ENCODE data around the gene NCKAP5.

GRCh38 chr2:133107058-133107815 is 461.0 kb downstream of the NCKAP5 start:
- TF ChIP-seq POLR2A (IDR thresholded peaks at IDR 0.05), result no peak
- TF ChIP-seq, protein P1, sequence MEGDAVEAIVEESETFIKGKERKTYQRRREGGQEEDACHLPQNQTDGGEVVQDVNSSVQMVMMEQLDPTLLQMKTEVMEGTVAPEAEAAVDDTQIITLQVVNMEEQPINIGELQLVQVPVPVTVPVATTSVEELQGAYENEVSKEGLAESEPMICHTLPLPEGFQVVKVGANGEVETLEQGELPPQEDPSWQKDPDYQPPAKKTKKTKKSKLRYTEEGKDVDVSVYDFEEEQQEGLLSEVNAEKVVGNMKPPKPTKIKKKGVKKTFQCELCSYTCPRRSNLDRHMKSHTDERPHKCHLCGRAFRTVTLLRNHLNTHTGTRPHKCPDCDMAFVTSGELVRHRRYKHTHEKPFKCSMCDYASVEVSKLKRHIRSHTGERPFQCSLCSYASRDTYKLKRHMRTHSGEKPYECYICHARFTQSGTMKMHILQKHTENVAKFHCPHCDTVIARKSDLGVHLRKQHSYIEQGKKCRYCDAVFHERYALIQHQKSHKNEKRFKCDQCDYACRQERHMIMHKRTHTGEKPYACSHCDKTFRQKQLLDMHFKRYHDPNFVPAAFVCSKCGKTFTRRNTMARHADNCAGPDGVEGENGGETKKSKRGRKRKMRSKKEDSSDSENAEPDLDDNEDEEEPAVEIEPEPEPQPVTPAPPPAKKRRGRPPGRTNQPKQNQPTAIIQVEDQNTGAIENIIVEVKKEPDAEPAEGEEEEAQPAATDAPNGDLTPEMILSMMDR (IDR thresholded peaks at IDR 0.05), result no peak
